SU-DHL-6 (cell line): ENCODE measurements around the gene NELFB.

ENCODE experiments used
- H2AFZ ChIP-seq: fragments of 200-600 bp; sonication (generic); 2 replicates; pipeline ENCODE4 v1.6.1; 2014; ENCODE audit warnings: low read depth, mild to moderate bottlenecking, moderate library complexity, mixed read lengths, antibody characterized with exemption, low read length; ENCODE audit not compliant: severe bottlenecking
- H3F3A ChIP-seq: fragments of 200-600 bp; shearing (Covaris generic); 2 replicates; pipeline ENCODE4 v1.6.0; 2016; ENCODE audit warnings: antibody characterized with exemption, mild to moderate bottlenecking; ENCODE audit not compliant: insufficient read depth
- H3K27ac ChIP-seq: fragments of 200-600 bp; sonication (generic); 2 replicates; pipeline ENCODE4 v1.5.1; 2016; ENCODE audit warnings: low read depth, mild to moderate bottlenecking, low read length, moderate library complexity, mixed read lengths
- H3K27me3 ChIP-seq: fragments of 200-600 bp; sonication (generic), shearing (Covaris generic); 2 replicates; pipeline ENCODE4 v1.6.0; 2014; ENCODE audit warnings: mild to moderate bottlenecking, low read length
- H3K36me3 ChIP-seq: fragments of 200-600 bp; sonication (generic); 2 replicates; pipeline ENCODE4 v1.6.1; 2014; ENCODE audit warnings: mild to moderate bottlenecking, low read length, mixed read lengths
- H3K4me2 ChIP-seq: fragments of 300-600, 200-600 bp; shearing (Covaris generic), sonication (generic); 2 replicates; pipeline ENCODE4 v1.6.0; 2014; ENCODE audit warnings: low read length, low read depth, mild to moderate bottlenecking; ENCODE audit not compliant: poor library complexity, severe bottlenecking
- H3K4me3 ChIP-seq: fragments of 200-600 bp; sonication (generic); 2 replicates; pipeline ENCODE4 v1.5.1; 2014; ENCODE audit warnings: antibody characterized with exemption, low read length, mild to moderate bottlenecking, mixed read lengths; ENCODE audit not compliant: insufficient read depth, poor library complexity, severe bottlenecking
- H3K79me2 ChIP-seq: fragments of 200-600 bp; sonication (generic); 2 replicates; pipeline ENCODE4 v1.6.1; 2014; ENCODE audit warnings: mild to moderate bottlenecking, low read length, moderate library complexity; ENCODE audit not compliant: insufficient read depth
- H3K9ac ChIP-seq: fragments of 200-600 bp; sonication (generic); 2 replicates; pipeline ENCODE4 v1.7.0; 2014; ENCODE audit warnings: mild to moderate bottlenecking, low read length
- H3K9me2 ChIP-seq: fragments of 200-600 bp; sonication (generic); replicated peaks from 2 replicates; pipeline ENCODE4 v1.6.1; 2014; ENCODE audit warnings: low read length; ENCODE audit not compliant: insufficient read depth
- H3K9me3 ChIP-seq: fragments of 200-600 bp; sonication (generic); 2 replicates; pipeline ENCODE4 v1.6.1; 2014; ENCODE audit warnings: low read length, mixed read lengths; ENCODE audit not compliant: insufficient read depth
- H4K20me1 ChIP-seq: fragments of 200-600 bp; sonication (generic); 2 replicates; pipeline ENCODE4 v1.6.1; 2014; ENCODE audit warnings: low read depth, mild to moderate bottlenecking, antibody characterized with exemption, low read length, moderate library complexity, mixed read lengths
- EZH2phosphoT487 ChIP-seq: fragments of 200-600 bp; sonication (generic), shearing (Covaris generic); conservative IDR thresholded peaks from 2 replicates; pipeline ENCODE4 v1.6.1; 2018; ENCODE audit warnings: mild to moderate bottlenecking, antibody characterized with exemption, low read length, moderate library complexity, mixed read lengths
- TF ChIP-seq, protein P1 (sequence below): fragments of 200-600 bp; sonication (generic); IDR thresholded peaks from one replicate; pipeline ENCODE4 v1.5.1; 2017; ENCODE audit warnings: antibody characterized with exemption, mild to moderate bottlenecking, low read length, moderate library complexity; ENCODE audit not compliant: insufficient read depth, poor library complexity, severe bottlenecking

NELFB gene

DNA sequence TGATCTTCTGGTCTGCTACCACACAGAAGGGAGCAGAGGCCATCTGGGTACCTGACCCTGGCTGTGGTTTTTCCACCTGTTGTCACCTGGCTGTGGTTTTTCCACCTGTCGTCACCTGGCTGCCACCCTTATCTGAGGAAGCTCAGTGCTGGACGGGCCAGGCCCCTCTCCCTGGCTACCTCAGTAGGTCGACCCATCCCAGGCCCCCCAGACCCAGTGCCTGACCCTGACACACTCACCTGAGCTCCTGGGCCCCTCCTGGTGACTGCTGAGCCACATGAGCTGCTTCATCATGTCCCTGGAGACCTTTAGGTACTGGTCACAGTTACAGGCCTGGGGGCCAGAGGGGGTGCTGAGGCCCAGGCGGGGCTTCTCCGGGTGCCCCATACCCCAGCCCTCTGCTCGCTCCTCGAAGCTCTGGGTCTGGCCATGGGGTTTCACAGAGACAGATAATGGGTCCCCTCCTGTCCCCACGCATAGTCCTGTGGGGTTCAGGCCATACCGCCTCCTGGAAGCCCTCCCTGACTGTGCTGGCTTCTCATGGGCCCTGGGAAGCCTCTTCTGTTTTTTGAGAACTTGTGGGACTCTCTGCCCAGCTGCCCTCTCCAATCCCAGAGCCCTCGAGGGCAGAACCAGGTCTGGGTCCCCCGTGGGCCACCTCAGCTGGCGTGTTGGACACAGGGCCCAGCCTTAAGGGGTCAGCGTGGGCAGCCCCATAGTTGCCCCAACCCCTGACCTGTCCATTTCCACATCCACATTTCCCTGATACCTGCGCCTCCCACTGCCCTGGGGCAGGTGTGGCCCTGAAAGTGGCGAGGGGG, 54.5 kb downstream of the NELFB start:
- H3F3A ChIP-seq: no peaks in the 10 kb centered on the region
- H3K36me3 ChIP-seq: no peaks in the 10 kb centered on the region
- H3K4me2 ChIP-seq: no peak overlapping the region
- no peaks in the 10 kb centered on the region for H3K79me2 ChIP-seq
- H3K4me3 ChIP-seq: no peak overlapping the region
- H3K9me2 ChIP-seq: no peaks in the 10 kb centered on the region
- H3K9me3 ChIP-seq: no peaks in the 10 kb centered on the region
- H4K20me1 ChIP-seq: no peaks in the 10 kb centered on the region
- H3K27ac ChIP-seq: no peak overlapping the region
- H2AFZ ChIP-seq: no peak overlapping the region
- TF ChIP-seq, protein P1, sequence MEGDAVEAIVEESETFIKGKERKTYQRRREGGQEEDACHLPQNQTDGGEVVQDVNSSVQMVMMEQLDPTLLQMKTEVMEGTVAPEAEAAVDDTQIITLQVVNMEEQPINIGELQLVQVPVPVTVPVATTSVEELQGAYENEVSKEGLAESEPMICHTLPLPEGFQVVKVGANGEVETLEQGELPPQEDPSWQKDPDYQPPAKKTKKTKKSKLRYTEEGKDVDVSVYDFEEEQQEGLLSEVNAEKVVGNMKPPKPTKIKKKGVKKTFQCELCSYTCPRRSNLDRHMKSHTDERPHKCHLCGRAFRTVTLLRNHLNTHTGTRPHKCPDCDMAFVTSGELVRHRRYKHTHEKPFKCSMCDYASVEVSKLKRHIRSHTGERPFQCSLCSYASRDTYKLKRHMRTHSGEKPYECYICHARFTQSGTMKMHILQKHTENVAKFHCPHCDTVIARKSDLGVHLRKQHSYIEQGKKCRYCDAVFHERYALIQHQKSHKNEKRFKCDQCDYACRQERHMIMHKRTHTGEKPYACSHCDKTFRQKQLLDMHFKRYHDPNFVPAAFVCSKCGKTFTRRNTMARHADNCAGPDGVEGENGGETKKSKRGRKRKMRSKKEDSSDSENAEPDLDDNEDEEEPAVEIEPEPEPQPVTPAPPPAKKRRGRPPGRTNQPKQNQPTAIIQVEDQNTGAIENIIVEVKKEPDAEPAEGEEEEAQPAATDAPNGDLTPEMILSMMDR: no peak
- no peak for TF ChIP-seq EZH2phosphoT487
- H3K9ac ChIP-seq: no peak overlapping the region
- H3K27me3 ChIP-seq: no peaks in the 10 kb centered on the region

DNA sequence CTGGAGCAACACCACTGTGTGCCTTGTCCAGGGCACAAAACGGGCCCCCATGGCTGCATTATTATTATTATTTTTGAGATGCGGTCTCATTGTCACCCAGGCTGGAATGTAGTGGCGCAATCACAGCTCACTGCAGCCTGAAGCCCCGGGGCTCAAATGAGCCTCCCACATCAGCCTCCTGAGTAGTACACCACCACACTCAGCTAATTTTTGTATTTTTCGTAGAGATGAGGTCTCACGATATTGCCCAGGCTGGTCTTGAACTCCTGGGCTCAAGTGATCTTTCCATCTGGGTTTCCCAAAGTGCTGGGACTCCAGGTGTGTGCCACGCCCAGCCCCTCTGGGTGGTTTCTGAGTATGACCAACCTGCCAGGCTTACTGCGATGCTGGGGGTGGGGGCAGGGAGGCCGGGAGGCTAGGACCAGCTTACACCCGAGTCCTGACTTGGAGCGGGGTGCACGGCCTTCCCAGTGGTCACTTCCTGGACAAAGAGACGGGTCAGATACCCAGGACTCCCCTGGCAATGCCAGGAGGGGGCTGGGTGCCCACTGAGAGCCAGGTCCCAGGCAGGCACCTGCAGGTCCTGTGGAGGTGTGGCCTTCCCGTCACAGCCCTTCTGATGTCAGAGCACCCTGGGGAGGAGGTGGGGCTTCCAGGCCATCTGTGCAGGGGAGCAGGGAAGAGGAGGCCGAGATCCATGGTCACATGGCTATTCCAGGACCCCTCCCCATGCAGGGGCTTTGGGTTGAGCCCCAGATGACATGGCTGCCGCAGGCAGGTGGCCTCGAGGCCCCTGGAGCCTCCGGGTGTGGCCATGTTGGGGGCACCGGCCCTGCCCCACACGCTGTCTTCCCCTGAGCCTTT, 55.3 kb downstream of the NELFB start:
- Histone ChIP-seq H3K9ac (no peak overlapping the region), H2AFZ (no peak overlapping the region), H3F3A (no peaks in the 10 kb centered on the region)

DNA sequence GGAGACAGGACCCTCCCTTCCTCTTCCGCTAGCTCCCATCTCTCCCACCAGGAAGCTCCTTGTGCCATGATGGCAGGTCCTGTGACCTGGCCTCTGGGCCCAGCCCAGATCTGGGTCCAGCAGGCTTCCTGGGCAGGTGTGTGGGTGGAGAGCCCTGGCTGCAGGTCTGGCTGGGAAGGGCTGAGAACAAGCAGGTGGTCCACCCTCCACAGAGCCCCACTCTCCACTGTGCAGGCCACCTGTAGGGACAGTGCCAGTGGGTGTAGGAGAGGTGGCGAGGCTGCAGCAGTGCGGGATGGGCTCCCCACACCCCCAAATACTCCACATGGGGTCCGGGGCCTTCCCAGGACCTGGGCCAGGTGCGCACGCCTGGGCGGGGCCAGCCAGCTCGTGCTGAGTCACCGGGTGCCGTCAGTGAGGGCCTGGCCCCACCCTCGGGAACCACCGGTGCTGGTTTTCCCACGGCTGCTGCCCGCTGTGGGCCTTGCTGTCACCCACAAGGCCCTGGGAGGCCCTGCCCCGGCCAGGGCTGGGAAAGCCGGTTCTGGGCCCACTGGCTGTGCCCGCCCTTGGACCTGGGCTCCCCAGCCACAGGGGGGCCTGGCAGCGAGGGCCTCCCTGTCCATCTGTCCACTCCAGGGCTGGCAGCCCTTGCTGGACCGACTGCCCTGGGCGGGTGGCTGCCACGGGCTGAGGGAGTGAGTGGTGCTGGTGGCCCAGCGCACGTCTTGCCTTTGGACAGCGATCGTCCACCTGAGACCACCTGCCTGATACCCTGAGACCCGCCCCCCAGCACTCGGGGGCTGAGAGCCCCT, 56.3 kb downstream of the NELFB start:
- no peaks in the 10 kb centered on the region for H3K9me3 ChIP-seq
- H3K9me2 ChIP-seq: no peaks in the 10 kb centered on the region
- H3K27ac ChIP-seq: no peak overlapping the region
- H3K9ac ChIP-seq: no peak overlapping the region
- TF ChIP-seq, protein P1: no peak
- TF ChIP-seq EZH2phosphoT487: no peak
- no peak overlapping the region for H3K4me2 ChIP-seq
- H3K4me3 ChIP-seq: no peak overlapping the region
- H2AFZ ChIP-seq: no peak overlapping the region
- no peaks in the 10 kb centered on the region for H3K79me2 ChIP-seq
- H3K27me3 ChIP-seq: no peaks in the 10 kb centered on the region
- H4K20me1 ChIP-seq: no peaks in the 10 kb centered on the region
- no peaks in the 10 kb centered on the region for H3F3A ChIP-seq
- H3K36me3 ChIP-seq: no peaks in the 10 kb centered on the region

More for the DNA sequence above, 55.3 kb downstream of the NELFB start:
- Histone ChIP-seq H3K79me2 (no peaks in the 10 kb centered on the region), H3K4me2 (no peak overlapping the region), H3K4me3 (no peak overlapping the region), H3K27ac (no peak overlapping the region), H3K36me3 (no peaks in the 10 kb centered on the region), H3K9me2 (no peaks in the 10 kb centered on the region), H4K20me1 (no peaks in the 10 kb centered on the region), H3K27me3 (no peaks in the 10 kb centered on the region), H3K9me3 (no peaks in the 10 kb centered on the region)
- TF ChIP-seq, protein P1: no peak
- TF ChIP-seq EZH2phosphoT487: no peak
